Loucy (cell line): ENCODE results near the gene PEAR1.

ENCODE experiments used
- H2AFZ ChIP-seq: fragments of 200-600 bp; sonication (generic); 2 replicates; pipeline ENCODE4 v1.6.0; 2016; ENCODE audit warnings: antibody characterized with exemption, mild to moderate bottlenecking, low read length, moderate library complexity
- H3F3A ChIP-seq: fragments of 200-600 bp; 2 replicates; pipeline ENCODE4 v1.6.0; 2016; ENCODE audit warnings: antibody characterized with exemption, low read depth, mild to moderate bottlenecking
- H3K27me3 ChIP-seq: fragments of 200-600 bp; sonication (generic); 2 replicates; pipeline ENCODE4 v1.6.1; 2014; ENCODE audit warnings: low read length, mild to moderate bottlenecking; ENCODE audit not compliant: insufficient read depth, poor library complexity, severe bottlenecking
- H3K36me3 ChIP-seq: fragments of 200-600 bp; sonication (generic); 2 replicates; pipeline ENCODE4 v1.6.1; 2016; ENCODE audit warnings: low read length; ENCODE audit not compliant: insufficient read depth
- H3K4me1 ChIP-seq: fragments of 200-600 bp; sonication (generic); 2 replicates; pipeline ENCODE4 v1.5.1; 2014; ENCODE audit warnings: low read length, mild to moderate bottlenecking; ENCODE audit not compliant: insufficient read depth, poor library complexity, severe bottlenecking
- H3K4me2 ChIP-seq: fragments of 200-600 bp; sonication (generic); 2 replicates; pipeline ENCODE4 v1.6.0; 2014; ENCODE audit warnings: antibody characterized with exemption, low read length, low read depth, mild to moderate bottlenecking; ENCODE audit not compliant: poor library complexity, severe bottlenecking
- H3K4me3 ChIP-seq: fragments of 200-600 bp; sonication (generic); 2 replicates; pipeline ENCODE4 v1.5.1; 2014; ENCODE audit warnings: low read length, mild to moderate bottlenecking, mixed read lengths; ENCODE audit not compliant: poor library complexity, severe bottlenecking
- H3K79me2 ChIP-seq: fragments of 200-600 bp; sonication (generic); 2 replicates; pipeline ENCODE4 v1.6.1; 2014; ENCODE audit warnings: low read length; ENCODE audit not compliant: insufficient read depth
- H3K9ac ChIP-seq: fragments of 200-600 bp; sonication (generic); 2 replicates; pipeline ENCODE4 v1.6.0; 2014; ENCODE audit warnings: mild to moderate bottlenecking, low read depth, low read length, moderate library complexity; ENCODE audit not compliant: poor library complexity, severe bottlenecking
- H3K9me2 ChIP-seq: fragments of 200-600 bp; sonication (generic); replicated peaks from 2 replicates; pipeline ENCODE4 v1.6.1; 2016; ENCODE audit warnings: low read depth, low read length, mixed read lengths
- H3K9me3 ChIP-seq: fragments of 200-600 bp; sonication (generic); 2 replicates; pipeline ENCODE4 v1.6.1; 2014; ENCODE audit warnings: mild to moderate bottlenecking, antibody characterized with exemption, low read length, low read depth; ENCODE audit not compliant: insufficient read depth
- H4K20me1 ChIP-seq: fragments of 200-600 bp; sonication (generic); 2 replicates; pipeline ENCODE4 v1.6.0; 2014; ENCODE audit warnings: antibody characterized with exemption, low read length, mild to moderate bottlenecking; ENCODE audit not compliant: insufficient read depth, poor library complexity, severe bottlenecking
- EZH2phosphoT487 ChIP-seq: fragments of 200-600 bp; IDR thresholded peaks from 2 replicates; pipeline ENCODE4 v1.6.1; 2018; ENCODE audit warnings: antibody characterized with exemption, mild to moderate bottlenecking, moderate library complexity, borderline replicate concordance
- TF ChIP-seq, protein P1 (sequence below): fragments of 200-600 bp; sonication (generic); conservative IDR thresholded peaks from 2 replicates; pipeline ENCODE4 v1.5.1; 2014; ENCODE audit warnings: mild to moderate bottlenecking, antibody characterized with exemption, low read length

Gene PEAR1

GRCh38 chr1:156936721-156937220, 43.3 kb downstream of the PEAR1 start:
- H4K20me1 ChIP-seq, result no peaks in the 10 kb centered on the region
- H3K9ac ChIP-seq, result no peak overlapping the region
- TF ChIP-seq, protein P1, sequence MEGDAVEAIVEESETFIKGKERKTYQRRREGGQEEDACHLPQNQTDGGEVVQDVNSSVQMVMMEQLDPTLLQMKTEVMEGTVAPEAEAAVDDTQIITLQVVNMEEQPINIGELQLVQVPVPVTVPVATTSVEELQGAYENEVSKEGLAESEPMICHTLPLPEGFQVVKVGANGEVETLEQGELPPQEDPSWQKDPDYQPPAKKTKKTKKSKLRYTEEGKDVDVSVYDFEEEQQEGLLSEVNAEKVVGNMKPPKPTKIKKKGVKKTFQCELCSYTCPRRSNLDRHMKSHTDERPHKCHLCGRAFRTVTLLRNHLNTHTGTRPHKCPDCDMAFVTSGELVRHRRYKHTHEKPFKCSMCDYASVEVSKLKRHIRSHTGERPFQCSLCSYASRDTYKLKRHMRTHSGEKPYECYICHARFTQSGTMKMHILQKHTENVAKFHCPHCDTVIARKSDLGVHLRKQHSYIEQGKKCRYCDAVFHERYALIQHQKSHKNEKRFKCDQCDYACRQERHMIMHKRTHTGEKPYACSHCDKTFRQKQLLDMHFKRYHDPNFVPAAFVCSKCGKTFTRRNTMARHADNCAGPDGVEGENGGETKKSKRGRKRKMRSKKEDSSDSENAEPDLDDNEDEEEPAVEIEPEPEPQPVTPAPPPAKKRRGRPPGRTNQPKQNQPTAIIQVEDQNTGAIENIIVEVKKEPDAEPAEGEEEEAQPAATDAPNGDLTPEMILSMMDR, result no peak
- TF ChIP-seq EZH2phosphoT487, result no peak
- H2AFZ ChIP-seq, result no peak overlapping the region
- H3K27me3 ChIP-seq, result no peaks in the 10 kb centered on the region
- no peaks in the 10 kb centered on the region for H3K36me3 ChIP-seq
- no peaks in the 10 kb centered on the region for H3K79me2 ChIP-seq
- H3K9me2 ChIP-seq, result no peaks in the 10 kb centered on the region
- H3F3A ChIP-seq, result no peaks in the 10 kb centered on the region
- no peak overlapping the region for H3K4me3 ChIP-seq
- H3K4me2 ChIP-seq, result no peak overlapping the region
- no peaks in the 10 kb centered on the region for H3K9me3 ChIP-seq
- H3K4me1 ChIP-seq, result no peaks in the 10 kb centered on the region

GRCh38 chr1:156937883-156938282, 44.4 kb downstream of the PEAR1 start:
- no peak for TF ChIP-seq EZH2phosphoT487
- TF ChIP-seq, protein P1, result no peak
- Histone ChIP-seq H3K9ac (no peak overlapping the region), H3K4me1 (no peaks in the 10 kb centered on the region), H4K20me1 (no peaks in the 10 kb centered on the region), H3K79me2 (no peaks in the 10 kb centered on the region), H3F3A (no peaks in the 10 kb centered on the region), H3K36me3 (no peaks in the 10 kb centered on the region), H3K4me2 (no peak overlapping the region), H3K4me3 (no peak overlapping the region), H3K9me3 (no peaks in the 10 kb centered on the region), H3K27me3 (no peaks in the 10 kb centered on the region), H2AFZ (no peak overlapping the region), H3K9me2 (no peaks in the 10 kb centered on the region)

GRCh38 chr1:156938813-156939212, 45.3 kb downstream of the PEAR1 start:
- TF ChIP-seq, protein P1, result no peak
- no peak for TF ChIP-seq EZH2phosphoT487
- Histone ChIP-seq H4K20me1 (no peaks in the 10 kb centered on the region), H3K4me2 (no peak overlapping the region), H3K4me3 (no peak overlapping the region), H3K9me3 (no peaks in the 10 kb centered on the region), H3F3A (no peaks in the 10 kb centered on the region), H3K36me3 (no peaks in the 10 kb centered on the region), H3K9ac (no peak overlapping the region), H3K4me1 (no peaks in the 10 kb centered on the region), H2AFZ (no peak overlapping the region), H3K27me3 (no peaks in the 10 kb centered on the region), H3K79me2 (no peaks in the 10 kb centered on the region), H3K9me2 (no peaks in the 10 kb centered on the region)
